Upper lobe of left lung (tissue), 4 donors: ENCODE results near the gene RAVER2.

Experiments
- EP300 ChIP-seq, 4 donors: sonication (generic); formaldehyde crosslinking; IDR thresholded peaks; one replicate each; pipeline ENCODE4 v1.5.1; 2017; ENCODE audit warnings: antibody characterized with exemption in 4 of 4, control low read depth in 2 of 4
- POLR2A ChIP-seq, 4 donors: fragments of 450-650 bp; IDR thresholded peaks; one replicate each; pipeline ENCODE4 v1.5.1; 2016 to 2017; ENCODE audit warnings: antibody characterized with exemption in 4 of 4, mild to moderate bottlenecking in 2 of 4
- POLR2AphosphoS5 ChIP-seq, 2 donors: sonication (generic); formaldehyde crosslinking; IDR thresholded peaks; one replicate each; pipeline ENCODE4 v1.5.1; 2017; ENCODE audit warnings: antibody characterized with exemption in 2 of 2
- TF ChIP-seq, protein P1 (sequence below), 6 experiments: fragments of 450-650 bp in 4 of 6; fragments of 200-600 bp in 2 of 6; sonication (generic) in 2 of 6; IDR thresholded peaks; one replicate each; pipeline ENCODE4 v1.5.1; 2016 to 2019; ENCODE audit warnings: antibody characterized with exemption in 6 of 6

DNA sequence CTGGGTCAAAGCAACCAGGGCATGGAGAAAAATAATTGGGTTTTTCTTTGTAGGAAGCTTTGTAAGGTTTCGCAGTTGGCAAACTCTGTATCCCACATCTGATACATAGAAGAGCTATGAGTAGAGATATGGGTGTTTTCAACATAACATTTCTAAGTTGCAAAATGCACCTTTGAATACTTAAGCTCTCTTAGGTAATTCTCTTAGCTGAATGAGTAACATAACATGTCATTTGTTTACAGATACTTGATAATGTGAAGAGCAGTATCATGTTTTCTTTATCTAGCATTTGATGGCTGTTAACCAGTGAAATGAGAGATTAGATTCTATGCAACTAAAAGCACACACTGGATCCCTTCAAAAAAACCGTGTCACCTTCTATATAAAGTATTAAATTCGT is 21.6 kb downstream of the RAVER2 start:
- TF ChIP-seq, protein P1, sequence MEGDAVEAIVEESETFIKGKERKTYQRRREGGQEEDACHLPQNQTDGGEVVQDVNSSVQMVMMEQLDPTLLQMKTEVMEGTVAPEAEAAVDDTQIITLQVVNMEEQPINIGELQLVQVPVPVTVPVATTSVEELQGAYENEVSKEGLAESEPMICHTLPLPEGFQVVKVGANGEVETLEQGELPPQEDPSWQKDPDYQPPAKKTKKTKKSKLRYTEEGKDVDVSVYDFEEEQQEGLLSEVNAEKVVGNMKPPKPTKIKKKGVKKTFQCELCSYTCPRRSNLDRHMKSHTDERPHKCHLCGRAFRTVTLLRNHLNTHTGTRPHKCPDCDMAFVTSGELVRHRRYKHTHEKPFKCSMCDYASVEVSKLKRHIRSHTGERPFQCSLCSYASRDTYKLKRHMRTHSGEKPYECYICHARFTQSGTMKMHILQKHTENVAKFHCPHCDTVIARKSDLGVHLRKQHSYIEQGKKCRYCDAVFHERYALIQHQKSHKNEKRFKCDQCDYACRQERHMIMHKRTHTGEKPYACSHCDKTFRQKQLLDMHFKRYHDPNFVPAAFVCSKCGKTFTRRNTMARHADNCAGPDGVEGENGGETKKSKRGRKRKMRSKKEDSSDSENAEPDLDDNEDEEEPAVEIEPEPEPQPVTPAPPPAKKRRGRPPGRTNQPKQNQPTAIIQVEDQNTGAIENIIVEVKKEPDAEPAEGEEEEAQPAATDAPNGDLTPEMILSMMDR (IDR thresholded peaks at IDR 0.05) = no peak
- TF ChIP-seq EP300 (IDR thresholded peaks at IDR 0.05) (no peak), POLR2A (IDR thresholded peaks at IDR 0.05) (no peak), POLR2AphosphoS5 (IDR thresholded peaks at IDR 0.05) (no peak)
